GM18511 (cell line): ENCODE data around the gene SLC17A9.

Source experiments
- ATAC-seq: cut with Tn5 transposase; IDR thresholded peaks from one replicate; pipeline ENCODE4 v1.9.1; 2021; ENCODE audit warnings: mild to moderate bottlenecking, moderate library complexity; ENCODE audit not compliant: unreplicated experiment

Gene SLC17A9

GRCh38 chr20:63015147-63015661, 62.7 kb downstream of the SLC17A9 start:
- ATAC-seq: no peak

- no peak for ATAC-seq
Observed at GRCh38 chr20:63015662-63016361, 63.3 kb downstream of the SLC17A9 start.

- no peak for ATAC-seq
Observed at GRCh38 chr20:63016514-63017075, 64.1 kb downstream of the SLC17A9 start.

GRCh38 chr20:63017076-63017825, 64.7 kb downstream of the SLC17A9 start:
- no peak for ATAC-seq

- ATAC-seq: no peak
Observed at GRCh38 chr20:63017826-63018411, 65.4 kb downstream of the SLC17A9 start.
